ENCODE data around the gene CPA1. TPM values are rescaled to one million over a fixed set of nuclear protein-coding genes. Genes with fewer than 3 reads are reported as not detected.

Gene CPA1
- total RNA-seq, 1 experiment from 2014 or later: not detected

- no peak for DNase-seq (ENCODE audit: low read depth)
Measured at GRCh38 chr7:130425796-130426195, 45.5 kb downstream of the CPA1 start.

GRCh38 chr7:130426564-130426963, 46.3 kb downstream of the CPA1 start:
- DNase-seq (ENCODE audit: low read depth): no peak

- DNase-seq (ENCODE audit: low read depth): no peak
Measured at GRCh38 chr7:130429019-130429418, 48.7 kb downstream of the CPA1 start.

GRCh38 chr7:130430115-130430514, 49.8 kb downstream of the CPA1 start:
- no peak for DNase-seq (ENCODE audit: low read depth)

- peak; percentile 41 for DNase-seq (ENCODE audit: low read depth)
Measured at GRCh38 chr7:130430841-130431666, 50.8 kb downstream of the CPA1 start.

- no peak for DNase-seq (ENCODE audit: low read depth)
Measured at GRCh38 chr7:130432886-130433285, 52.6 kb downstream of the CPA1 start.

GRCh38 chr7:130433301-130433700, 53.0 kb downstream of the CPA1 start:
- no peak for DNase-seq (ENCODE audit: low read depth)

GRCh38 chr7:130435311-130435854, 55.1 kb downstream of the CPA1 start:
- DNase-seq (ENCODE audit: low read depth): no peak

- DNase-seq (ENCODE audit: low read depth): no peak
Measured at GRCh38 chr7:130436253-130436652, 56.0 kb downstream of the CPA1 start.

Other genes starting within 250 kb of the CPA1 start
- gene TMEM209, start 175.1 kb upstream of the CPA1 start, total RNA-seq (2014; rRNA removed; shearing (Covaris generic)): 19.3 and 26.7 TPM in 2 replicates
- not detected in 2 replicates for gene SSMEM1, start 172.6 kb upstream of the CPA1 start, total RNA-seq (2014; rRNA removed; shearing (Covaris generic))
- gene CPA2, start 113.6 kb upstream of the CPA1 start, total RNA-seq (2014; rRNA removed; shearing (Covaris generic)): not detected in 2 replicates
- gene CPA4, start 87.3 kb upstream of the CPA1 start, total RNA-seq (2014; rRNA removed; shearing (Covaris generic)): 16.8 and 17.9 TPM in 2 replicates
- 0.12 and 0.20 TPM in 2 replicates for gene CPA5, start 35.7 kb upstream of the CPA1 start, total RNA-seq (2014; rRNA removed; shearing (Covaris generic))
- gene CEP41, start 60.5 kb downstream of the CPA1 start, total RNA-seq (2014; rRNA removed; shearing (Covaris generic)): 27.2 and 36.8 TPM in 2 replicates
- gene MEST, start 111.6 kb downstream of the CPA1 start, total RNA-seq (2014; rRNA removed; shearing (Covaris generic)): 21.5 and 22.6 TPM in 2 replicates

Data from RPMI7951 (cell line).